Measurements from ENCODE around the gene IL17D. TPM values are rescaled to one million over a fixed set of nuclear protein-coding genes. Genes with fewer than 3 reads are reported as not detected.
A peak's percentile ranks its signal among the peaks of the same experiment; 100 is the strongest.

The IL17D gene
- total RNA-seq, 1 experiment from 2014 or later: 1.2 TPM

DNA sequence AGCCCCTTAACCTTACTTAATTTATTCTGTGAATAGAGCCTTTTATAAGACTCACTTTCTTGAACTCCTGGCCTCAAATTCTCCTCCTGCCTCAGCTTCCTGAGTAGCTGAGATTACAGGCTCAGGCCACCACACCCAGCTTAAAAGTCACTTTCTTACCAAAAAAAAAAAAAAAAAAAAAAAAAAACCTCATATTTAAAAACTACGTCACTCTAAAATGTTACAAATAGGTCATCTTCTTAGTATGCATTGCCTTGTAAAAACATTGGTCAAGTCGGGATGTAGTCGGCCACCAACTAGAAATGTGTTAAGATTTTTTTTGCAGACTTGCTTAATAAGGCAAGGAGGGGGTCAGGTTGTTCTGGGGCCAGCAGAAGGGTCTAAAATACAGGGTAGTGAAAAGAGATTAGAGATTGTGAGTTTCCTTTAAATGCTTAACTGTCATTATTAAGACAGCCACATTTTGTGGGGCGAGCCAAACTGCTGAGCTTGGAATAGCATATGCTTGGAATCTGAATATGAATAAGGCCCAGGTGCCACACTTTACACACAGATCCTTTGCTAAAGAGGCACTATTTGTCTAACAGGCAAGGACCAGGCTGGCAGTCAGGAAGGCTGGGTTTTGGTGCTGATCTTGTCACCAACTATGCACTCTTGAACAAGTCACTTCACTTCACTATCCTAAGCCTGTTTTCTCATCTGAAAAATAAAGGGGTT lies 16.5 kb upstream of the IL17D start:
- Histone ChIP-seq H4K91ac (ENCODE audit: insufficient read length, low read depth, low read length) (no peak overlapping the region), H2BK20ac (ENCODE audit: low read depth, low read length, poor library complexity, severe bottlenecking) (no peak overlapping the region), H3K79me1 (ENCODE audit: insufficient read depth, low read depth, low read length, poor library complexity, severe bottlenecking) (no peaks in the 10 kb centered on the region), H2BK12ac (ENCODE audit: insufficient read length, low read depth, low read length) (no peak overlapping the region), H2AK5ac (ENCODE audit: insufficient read length, low read length) (no peak overlapping the region), H2BK15ac (ENCODE audit: low read depth, low read length) (no peak overlapping the region), H3K23me2 (ENCODE audit: insufficient read length, low read depth, low read length, poor library complexity, severe bottlenecking) (no peaks in the 10 kb centered on the region), H3K56ac (ENCODE audit: insufficient read length, low read depth, low read length) (no peak overlapping the region), H4K8ac (replicated peaks; ENCODE audit: insufficient read length, low read depth, low read length) (no peak overlapping the region), H3K4ac (ENCODE audit: low read depth, low read length) (no peak overlapping the region), H2BK5ac (ENCODE audit: insufficient read length, low read length) (no peak overlapping the region), H4K5ac (ENCODE audit: insufficient read length, low read depth, low read length) (no peak overlapping the region), H3K4me1 (ENCODE audit: insufficient read depth, low read length) (no peaks in the 10 kb centered on the region; the same call in 1 of the 2 replicates), H4K20me1 (ENCODE audit: control insufficient read depth, insufficient read depth, insufficient read length) (no peaks in the 10 kb centered on the region), H2AFZ (ENCODE audit: low read length) (no peak overlapping the region), H3K79me2 (ENCODE audit: insufficient read depth, low read length) (no peaks in the 10 kb centered on the region), H3K18ac (ENCODE audit: insufficient read length, low read depth, low read length) (no peak overlapping the region), H3K4me2 (ENCODE audit: insufficient read depth, insufficient read length, low read length) (no peak overlapping the region), H2BK120ac (ENCODE audit: low read depth, low read length, poor library complexity, severe bottlenecking) (no peak overlapping the region), H3T11ph (ENCODE audit: low read length) (no peak overlapping the region), H3K9me3 (ENCODE audit: control insufficient read depth, low read depth, low read length) (no peaks in the 10 kb centered on the region), H3K27me3 (ENCODE audit: insufficient read depth, low read length) (no peaks in the 10 kb centered on the region), H3K14ac (ENCODE audit: insufficient read depth, low read length) (no peak overlapping the region), H3K23ac (ENCODE audit: insufficient read length, low read depth, low read length) (no peak overlapping the region), H3K27ac (ENCODE audit: insufficient read length, low read depth, low read length) (no peak overlapping the region), H3K9ac (ENCODE audit: extremely low read depth, insufficient read length, low read length) (no peak overlapping the region)
- no peak for DNase-seq
- TF ChIP-seq, protein P1, sequence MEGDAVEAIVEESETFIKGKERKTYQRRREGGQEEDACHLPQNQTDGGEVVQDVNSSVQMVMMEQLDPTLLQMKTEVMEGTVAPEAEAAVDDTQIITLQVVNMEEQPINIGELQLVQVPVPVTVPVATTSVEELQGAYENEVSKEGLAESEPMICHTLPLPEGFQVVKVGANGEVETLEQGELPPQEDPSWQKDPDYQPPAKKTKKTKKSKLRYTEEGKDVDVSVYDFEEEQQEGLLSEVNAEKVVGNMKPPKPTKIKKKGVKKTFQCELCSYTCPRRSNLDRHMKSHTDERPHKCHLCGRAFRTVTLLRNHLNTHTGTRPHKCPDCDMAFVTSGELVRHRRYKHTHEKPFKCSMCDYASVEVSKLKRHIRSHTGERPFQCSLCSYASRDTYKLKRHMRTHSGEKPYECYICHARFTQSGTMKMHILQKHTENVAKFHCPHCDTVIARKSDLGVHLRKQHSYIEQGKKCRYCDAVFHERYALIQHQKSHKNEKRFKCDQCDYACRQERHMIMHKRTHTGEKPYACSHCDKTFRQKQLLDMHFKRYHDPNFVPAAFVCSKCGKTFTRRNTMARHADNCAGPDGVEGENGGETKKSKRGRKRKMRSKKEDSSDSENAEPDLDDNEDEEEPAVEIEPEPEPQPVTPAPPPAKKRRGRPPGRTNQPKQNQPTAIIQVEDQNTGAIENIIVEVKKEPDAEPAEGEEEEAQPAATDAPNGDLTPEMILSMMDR (conservative IDR thresholded peaks at IDR 0.05): no peak
- no peaks in the 10 kb centered on the region for H3K36me3 Mint-ChIP-seq (ENCODE audit: insufficient read depth in 1 of 3, low read depth in 3 of 3)
- no peaks in the 10 kb centered on the region for H3K9me3 Mint-ChIP-seq
- H3K27me3 Mint-ChIP-seq (ENCODE audit: low read depth): no peaks in the 10 kb centered on the region
- no CpG with 5 or more reads among the region's 4 CpGs for WGBS (ENCODE audit: extremely low coverage, insufficient read length, low lambda C conversion rate)
- peak overlapping the region in 2 of 3 experiments; percentile 49 to 65; a peak in 3 of 7 replicates for H3K27ac Mint-ChIP-seq
- H3K4me1 Mint-ChIP-seq: peaks cover 44 to 46% of the 10 kb centered on the region in 2 experiments
- no peak overlapping the region for H3K4me3 Mint-ChIP-seq

Measured in H9 (cell line).